HAP-1 (cell line): ENCODE results near the gene PBX2.

ENCODE experiments used
- DNase-seq, 2 experiments: peaks; one replicate each; pipeline ENCODE4 v3.0.0-alpha.2; 2016 to 2020; ENCODE audit warnings: low spot score in 2 of 2
- H3K27me3 ChIP-seq: fragments of 250-450 bp; sonication (Bioruptor Pico); 2 replicates; pipeline ENCODE4 v1.5.1; 2020; ENCODE audit warnings: low read depth, mild to moderate bottlenecking, moderate library complexity
- H3K36me3 ChIP-seq: fragments of 250-450 bp; sonication (Bioruptor Pico); replicated peaks from 2 replicates; pipeline ENCODE4 v1.5.1; 2020; ENCODE audit warnings: mild to moderate bottlenecking
- H3K4me1 ChIP-seq: fragments of 250-450 bp; sonication (Bioruptor Pico); 2 replicates; pipeline ENCODE4 v1.5.1; 2020; ENCODE audit warnings: mild to moderate bottlenecking
- H3K4me3 ChIP-seq: fragments of 250-450 bp; sonication (Bioruptor Pico); 2 replicates; pipeline ENCODE4 v1.5.1; 2020; ENCODE audit warnings: mild to moderate bottlenecking, moderate library complexity
- H3K9me3 ChIP-seq: fragments of 250-450 bp; sonication (Bioruptor Pico); 2 replicates; pipeline ENCODE4 v1.5.1; 2020; ENCODE audit warnings: mild to moderate bottlenecking, moderate library complexity
- in situ Hi-C: fragments of 300-500 bp; cut with MboI; formaldehyde crosslinking; loops from 3 replicates; pipeline ENCODE4 v1.14.3; 2020; ENCODE audit warnings: low sequenced_read_pairs, inconsistent platforms, mixed read lengths

The PBX2 gene

GRCh38 chr6:32177183-32177787, 12.7 kb downstream of the PBX2 start:
- peaks cover 19% of the 10 kb centered on the region for H3K4me1 ChIP-seq
- DNase-seq = peak; percentile 41 to 70
- in situ Hi-C loops = no loop called here
- no peaks in the 10 kb centered on the region for H3K9me3 ChIP-seq
- peaks cover 15% of the 10 kb centered on the region; the same call in 1 of the 2 replicates for H3K36me3 ChIP-seq
- no peaks in the 10 kb centered on the region for H3K27me3 ChIP-seq
- peak overlapping the region; percentile 86 for H3K4me3 ChIP-seq

DNA sequence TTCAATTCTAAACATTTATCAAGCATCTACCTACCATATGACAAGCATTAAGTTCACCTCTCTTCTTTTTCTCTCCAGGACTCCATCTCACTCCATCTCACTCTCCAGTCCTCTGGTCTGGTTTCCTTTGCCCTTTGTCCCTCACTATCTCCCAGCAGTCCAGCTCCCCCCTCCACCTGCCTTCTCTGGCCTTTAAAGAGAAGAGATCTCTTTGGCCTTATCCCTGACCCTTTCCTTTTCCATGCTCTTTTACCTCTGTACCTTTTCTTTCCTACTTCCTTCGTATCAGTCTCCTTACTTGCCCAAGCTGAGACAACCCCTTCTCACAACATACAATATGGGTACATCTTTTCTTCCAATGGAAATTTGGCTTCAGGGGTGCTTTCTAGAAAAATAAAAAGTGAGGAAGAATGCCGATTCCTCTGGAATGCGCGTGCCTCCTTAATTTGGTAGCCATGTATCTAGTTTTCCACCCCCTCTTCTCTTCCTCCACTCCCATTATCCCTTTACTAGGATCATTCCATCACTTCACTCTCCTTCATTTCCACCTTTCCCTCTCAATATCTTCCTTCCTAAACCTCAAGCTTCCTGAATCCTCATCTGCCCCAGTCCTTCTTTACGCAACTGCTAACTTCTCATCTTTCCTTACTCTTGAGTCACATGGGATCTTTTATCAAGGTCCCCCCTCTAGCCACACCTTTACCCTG, 13.4 kb downstream of the PBX2 start:
- Histone ChIP-seq H3K4me3 (peak overlapping the region; percentile 86), H3K27me3 (no peaks in the 10 kb centered on the region), H3K4me1 (peaks cover 19% of the 10 kb centered on the region), H3K36me3 (peaks cover 15% of the 10 kb centered on the region; the same call in 1 of the 2 replicates), H3K9me3 (no peaks in the 10 kb centered on the region)
- no peak for DNase-seq
- in situ Hi-C loops = no loop called here

DNA sequence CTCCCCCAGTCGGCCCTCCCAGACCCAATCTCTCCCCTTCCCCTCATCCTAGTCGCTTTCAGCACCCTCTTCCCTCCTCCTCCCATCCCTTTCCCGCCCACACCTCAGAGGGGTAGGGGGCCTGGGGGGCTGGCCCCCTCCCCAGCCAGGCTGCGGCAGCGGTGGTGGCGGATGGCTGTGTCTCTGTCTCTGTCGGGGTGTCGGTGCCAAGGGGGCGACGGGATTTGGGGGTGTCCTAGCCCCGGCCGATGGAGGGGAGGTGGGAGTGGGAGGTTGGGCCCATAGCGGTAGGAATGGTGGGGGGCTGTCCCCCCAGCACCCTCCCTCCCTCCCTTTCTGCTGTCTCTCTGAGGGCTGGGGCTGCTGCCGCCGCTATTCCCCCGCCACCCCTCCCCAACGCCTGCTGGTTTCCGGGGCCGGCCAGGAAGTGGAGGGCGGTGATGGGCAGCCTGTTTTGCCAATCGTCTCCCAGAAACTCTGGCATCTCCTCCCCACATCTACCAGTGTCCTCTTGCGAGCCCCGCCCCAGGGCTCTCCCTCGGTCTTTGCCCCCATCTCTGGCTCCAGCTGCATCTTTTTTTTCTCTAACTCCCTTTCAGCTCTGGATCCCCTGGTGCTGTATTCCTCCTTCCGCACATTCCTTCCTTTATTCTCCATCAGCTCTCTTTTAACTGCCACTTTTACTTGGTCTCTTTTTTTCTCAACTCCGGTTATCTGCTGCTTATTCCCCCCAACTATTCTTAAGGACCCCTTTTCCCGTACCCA, 14.1 kb downstream of the PBX2 start, which contains the start of gene AGPAT1:
Gene AGPAT1, minus strand, starts transcription at position 374 of the 765 bp plus-strand sequence. CDS start 4,588 bp downstream, outside the sequence.
- Histone ChIP-seq H3K9me3 (no peaks in the 10 kb centered on the region), H3K4me1 (peaks cover 19% of the 10 kb centered on the region), H3K36me3 (peaks cover 9% of the 10 kb centered on the region; the same call in 1 of the 2 replicates), H3K4me3 (peak within 1 kb of the TSS; percentile 86), H3K27me3 (no peaks in the 10 kb centered on the region)
- peak; percentile 94 to 99 for DNase-seq
- in situ Hi-C loops = no loop called here

DNA sequence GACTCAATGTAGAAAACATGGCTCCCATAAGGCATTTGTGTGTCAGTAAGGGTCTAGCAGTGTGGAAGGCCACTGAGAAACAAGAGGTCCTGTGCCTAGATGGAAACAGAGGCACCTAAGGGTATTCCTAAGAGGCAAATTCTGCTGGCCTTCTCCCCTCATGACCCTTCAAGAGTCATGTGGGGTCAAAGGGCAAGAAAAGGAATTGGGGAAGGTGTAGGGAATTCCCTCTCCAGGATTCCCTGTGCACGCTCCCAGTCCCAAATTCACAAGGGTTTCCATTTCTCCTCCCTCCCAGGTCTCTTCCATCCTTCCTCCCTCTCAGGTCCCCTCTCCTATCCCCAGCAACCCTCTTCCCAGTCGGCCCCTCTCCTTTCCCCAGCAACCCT, 14.7 kb downstream of the PBX2 start:
- in situ Hi-C loops = no loop called here
- H3K27me3 ChIP-seq = no peaks in the 10 kb centered on the region
- no peak for DNase-seq

GRCh38 chr6:32174416-32174815, 15.6 kb downstream of the PBX2 start:
- H3K4me3 ChIP-seq = no peak overlapping the region
- peaks cover 19% of the 10 kb centered on the region for H3K4me1 ChIP-seq
- no peaks in the 10 kb centered on the region for H3K9me3 ChIP-seq
- DNase-seq = no peak
- in situ Hi-C loops = no loop called here
- peaks cover 14% of the 10 kb centered on the region for H3K36me3 ChIP-seq
- H3K27me3 ChIP-seq = no peaks in the 10 kb centered on the region

More for the DNA sequence above, 14.7 kb downstream of the PBX2 start:
- H3K9me3 ChIP-seq = no peaks in the 10 kb centered on the region
- H3K36me3 ChIP-seq = peaks cover 11% of the 10 kb centered on the region
- peak overlapping the region; percentile 86 for H3K4me3 ChIP-seq
- H3K4me1 ChIP-seq = peaks cover 19% of the 10 kb centered on the region

- Histone ChIP-seq H3K36me3 (peaks cover 27% of the 10 kb centered on the region), H3K4me3 (no peak overlapping the region), H3K9me3 (no peaks in the 10 kb centered on the region), H3K27me3 (no peaks in the 10 kb centered on the region), H3K4me1 (peaks cover 19% of the 10 kb centered on the region)
- no peak for DNase-seq
- in situ Hi-C loops = no loop called here
Observed at GRCh38 chr6:32173051-32173727, 16.8 kb downstream of the PBX2 start.

DNA sequence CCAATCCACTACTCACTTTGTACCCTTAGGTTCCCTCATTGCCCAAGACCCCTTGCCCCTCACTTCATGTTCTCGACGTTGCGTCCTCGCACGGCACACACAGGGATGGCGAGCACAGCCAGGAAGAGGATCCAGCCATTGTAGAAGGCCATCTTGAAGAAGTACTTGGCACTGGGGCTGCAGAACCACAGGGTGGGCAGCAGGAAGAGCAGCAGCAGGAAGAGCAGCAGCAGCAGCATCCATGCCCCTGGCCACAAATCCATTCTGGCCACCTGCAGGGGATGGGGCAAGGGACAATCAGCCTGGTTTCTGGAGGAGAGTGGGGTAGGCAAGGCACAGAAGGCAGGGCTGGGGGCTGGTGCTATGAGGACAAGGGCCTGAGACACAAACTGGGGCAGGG, 18.8 kb downstream of the PBX2 start:
- Histone ChIP-seq H3K9me3 (no peaks in the 10 kb centered on the region), H3K36me3 (peaks cover 44% of the 10 kb centered on the region), H3K27me3 (no peaks in the 10 kb centered on the region), H3K4me3 (no peak overlapping the region), H3K4me1 (peaks cover 7% of the 10 kb centered on the region)
- no peak for DNase-seq
- in situ Hi-C loops = no loop called here

GRCh38 chr6:32170294-32170693, 19.7 kb downstream of the PBX2 start:
- Histone ChIP-seq H3K4me3 (no peak overlapping the region), H3K4me1 (peaks cover 5% of the 10 kb centered on the region; the same call in 1 of the 2 replicates), H3K36me3 (peaks cover 44% of the 10 kb centered on the region), H3K27me3 (no peaks in the 10 kb centered on the region), H3K9me3 (no peaks in the 10 kb centered on the region)
- DNase-seq = no peak
- in situ Hi-C loops = no loop called here

DNA sequence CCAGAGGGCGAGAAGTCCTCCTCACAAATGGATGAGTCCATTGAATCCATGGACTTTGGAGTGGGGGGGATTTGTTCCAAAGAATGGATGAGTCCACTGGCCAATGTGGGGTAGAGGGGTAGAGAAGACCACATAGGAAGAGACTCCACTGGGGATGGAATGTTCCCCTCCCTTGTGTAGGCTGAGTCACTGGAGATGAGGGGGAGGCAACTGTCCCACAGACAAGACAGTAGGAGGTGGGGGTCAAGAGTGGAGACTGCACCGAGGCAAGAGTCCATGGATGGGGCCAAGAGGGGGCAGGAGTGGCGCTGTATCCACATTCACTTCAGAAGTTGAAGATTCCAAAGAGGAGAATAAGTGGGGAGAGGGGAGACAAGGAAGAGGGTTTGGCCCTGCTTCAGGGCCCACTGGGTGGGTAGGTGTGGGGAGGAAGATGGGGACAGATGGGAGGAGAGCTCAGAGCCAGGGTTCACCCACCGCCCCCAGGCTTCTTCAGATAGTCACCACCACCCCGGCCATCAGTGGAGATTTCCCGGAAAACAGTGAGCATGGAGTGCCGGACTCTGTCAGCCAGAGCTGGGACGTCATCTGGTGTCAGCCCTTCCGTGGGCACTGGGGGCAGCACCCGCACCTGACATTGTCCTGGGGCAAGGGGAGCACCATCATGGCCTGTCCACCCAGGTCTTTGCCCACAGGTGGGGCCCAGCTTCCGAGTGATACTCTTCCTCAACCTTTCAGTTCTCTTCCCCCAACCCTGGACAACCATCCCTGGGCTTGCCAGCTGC, 21.0 kb downstream of the PBX2 start:
- H3K4me1 ChIP-seq = no peaks in the 10 kb centered on the region
- H3K9me3 ChIP-seq = no peaks in the 10 kb centered on the region
- DNase-seq = no peak
- H3K27me3 ChIP-seq = no peaks in the 10 kb centered on the region
- H3K4me3 ChIP-seq = no peak overlapping the region
- in situ Hi-C loops = no loop called here
- H3K36me3 ChIP-seq = peaks cover 44% of the 10 kb centered on the region

DNA sequence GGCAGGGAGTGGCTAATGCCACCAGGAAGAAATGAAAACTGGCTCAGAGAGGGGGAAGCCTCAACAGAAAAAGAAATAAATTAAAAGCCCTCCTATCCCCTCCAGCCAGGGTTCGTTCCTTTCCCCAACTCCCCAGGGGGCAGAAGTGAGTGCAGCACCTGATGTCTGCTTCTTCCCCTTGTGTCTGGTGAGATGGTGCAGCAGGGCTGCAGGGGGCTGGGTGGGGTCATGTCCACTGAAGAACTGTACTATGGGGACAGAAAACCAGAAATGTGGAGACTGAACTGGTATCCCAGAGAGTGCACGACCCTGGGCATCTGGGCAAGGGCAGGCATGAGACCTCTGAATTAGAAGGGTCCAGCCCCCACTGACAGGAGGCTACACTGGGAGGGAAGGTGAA, 21.7 kb downstream of the PBX2 start:
- no peak for DNase-seq
- H3K4me3 ChIP-seq = no peak overlapping the region
- no peaks in the 10 kb centered on the region for H3K9me3 ChIP-seq
- in situ Hi-C loops = no loop called here
- no peaks in the 10 kb centered on the region for H3K27me3 ChIP-seq
- H3K36me3 ChIP-seq = peaks cover 45% of the 10 kb centered on the region
- H3K4me1 ChIP-seq = no peaks in the 10 kb centered on the region

- DNase-seq = no peak
- in situ Hi-C loops = no loop called here
- Histone ChIP-seq H3K4me3 (no peak overlapping the region), H3K27me3 (no peaks in the 10 kb centered on the region), H3K4me1 (no peaks in the 10 kb centered on the region), H3K36me3 (peaks cover 50% of the 10 kb centered on the region), H3K9me3 (no peaks in the 10 kb centered on the region)
Observed at GRCh38 chr6:32167761-32168262, 22.2 kb downstream of the PBX2 start.

DNA sequence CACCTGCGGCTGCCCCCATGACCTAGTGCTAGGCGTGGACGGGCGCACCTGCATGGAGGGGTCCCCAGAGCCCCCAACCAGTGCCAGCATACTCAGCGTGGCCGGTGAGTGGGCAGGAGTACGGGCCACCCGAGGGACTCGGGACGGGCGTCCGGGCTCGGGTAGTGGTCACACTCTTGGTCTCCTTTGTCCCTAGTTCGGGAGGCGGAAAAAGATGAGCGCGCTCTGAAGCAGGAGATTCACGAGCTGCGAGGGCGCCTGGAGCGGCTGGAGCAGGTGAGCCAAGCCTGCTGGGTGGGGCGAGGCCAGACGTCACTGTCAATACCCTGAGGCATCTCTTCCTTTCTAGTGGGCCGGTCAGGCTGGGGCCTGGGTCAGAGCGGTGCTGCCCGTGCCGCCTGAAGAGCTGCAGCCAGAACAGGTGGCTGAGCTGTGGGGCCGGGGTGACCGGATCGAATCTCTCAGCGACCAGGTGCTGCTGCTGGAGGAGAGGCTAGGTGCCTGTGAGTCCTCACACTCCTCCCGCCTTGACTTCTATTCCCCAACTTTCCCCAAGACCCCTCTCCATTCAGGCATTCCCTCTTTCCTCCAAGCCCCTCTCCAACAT, 22.7 kb downstream of the PBX2 start:
- Histone ChIP-seq H3K36me3 (peaks cover 52% of the 10 kb centered on the region), H3K4me1 (no peaks in the 10 kb centered on the region), H3K9me3 (no peaks in the 10 kb centered on the region), H3K27me3 (no peaks in the 10 kb centered on the region), H3K4me3 (no peak overlapping the region)
- in situ Hi-C loops = no loop called here
- DNase-seq = no peak
